Epithelial cell of esophagus (primary cell): Measurements from ENCODE around the gene CEP250.

Source experiments
- DNase-seq: peaks from one replicate; pipeline ENCODE4 v3.0.0; 2010; ENCODE audit warnings: low read depth
- H3K4me3 ChIP-seq: 2 replicates; pipeline ENCODE4 v1.5.1; 2011; ENCODE audit warnings: mild to moderate bottlenecking, low read length, control low read depth
- CTCF ChIP-seq: IDR thresholded peaks from 2 replicates; pipeline ENCODE4 v1.5.1; 2011; ENCODE audit warnings: low read depth, mild to moderate bottlenecking, low read length, control low read depth, inconsistent platforms; ENCODE audit not compliant: insufficient read depth; ENCODE audit errors: missing control alignments

The CEP250 gene

GRCh38 chr20:35503841-35504561 lies 48.6 kb downstream of the CEP250 start:
- no peak for TF ChIP-seq CTCF
- H3K4me3 ChIP-seq = no peak overlapping the region
- no peak for DNase-seq

GRCh38 chr20:35504751-35505150 lies 49.4 kb downstream of the CEP250 start:
- DNase-seq = no peak
- no peak overlapping the region for H3K4me3 ChIP-seq
- no peak for TF ChIP-seq CTCF

GRCh38 chr20:35506179-35506578 lies 50.8 kb downstream of the CEP250 start:
- no peak for TF ChIP-seq CTCF
- peak; percentile 18 for DNase-seq
- H3K4me3 ChIP-seq = no peak overlapping the region

GRCh38 chr20:35506872-35507638 lies 51.7 kb downstream of the CEP250 start:
- TF ChIP-seq CTCF = no peak
- H3K4me3 ChIP-seq = no peak overlapping the region
- peak; percentile 30 for DNase-seq

- TF ChIP-seq CTCF = no peak
- H3K4me3 ChIP-seq = no peak overlapping the region
- DNase-seq = no peak
These were observed 53.3 kb downstream of the CEP250 start for GRCh38 chr20:35508493-35509218.

DNA sequence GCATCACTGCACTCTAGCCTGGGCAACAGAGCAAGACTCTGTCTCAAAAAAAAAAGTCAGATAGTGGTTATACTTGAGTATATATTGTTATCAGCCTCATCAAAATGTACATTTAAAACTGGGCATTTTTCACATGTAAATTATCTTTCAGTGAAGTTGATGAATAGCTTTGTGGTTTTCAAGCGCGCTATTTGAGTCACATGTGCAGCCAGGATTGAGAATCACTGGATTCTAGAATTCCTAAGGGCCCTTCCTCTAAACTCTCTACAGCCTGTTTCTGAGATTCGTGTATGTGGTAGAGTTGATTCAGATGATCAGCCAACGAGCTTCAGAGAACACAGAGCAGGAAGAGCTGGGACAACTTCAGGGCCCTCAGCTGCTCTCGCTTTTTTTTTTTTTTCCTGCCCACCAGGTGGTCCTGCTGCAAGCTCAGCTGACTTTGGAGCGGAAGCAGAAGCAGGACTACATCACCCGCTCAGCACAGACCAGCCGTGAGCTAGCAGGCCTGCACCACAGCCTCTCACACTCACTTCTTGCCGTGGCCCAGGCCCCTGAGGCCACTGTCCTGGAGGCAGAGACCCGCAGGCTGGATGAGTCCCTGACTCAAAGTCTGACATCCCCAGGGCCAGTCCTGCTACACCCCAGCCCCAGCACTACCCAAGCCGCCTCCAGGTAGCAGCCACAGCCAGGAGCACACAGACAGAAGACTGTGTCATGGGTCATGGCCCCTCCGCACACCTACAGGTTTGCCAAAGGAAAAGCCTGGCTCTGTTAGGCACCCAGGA lies 55.7 kb downstream of the CEP250 start:
- H3K4me3 ChIP-seq = no peak overlapping the region
- TF ChIP-seq CTCF = no peak
- no peak for DNase-seq
